Panc1 (cell line): ENCODE results near the gene KMT2B.

ENCODE experiments used
- CTCF ChIP-seq: fragments of 450-650 bp; IDR thresholded peaks from 2 replicates; pipeline ENCODE4 v1.5.1; 2017; ENCODE audit warnings: mild to moderate bottlenecking
- POLR2AphosphoS5 ChIP-seq: IDR thresholded peaks from 2 replicates; pipeline ENCODE4 v1.6.1; 2012; ENCODE audit warnings: mild to moderate bottlenecking, low read depth, low read length, moderate library complexity
- REST ChIP-seq, 2 experiments: IDR thresholded peaks; 2 replicates each; pipeline ENCODE4 v1.6.1; 2011 to 2012; ENCODE audit warnings: low read depth in 2 of 2, control low read depth in 1 of 2, low read length in 1 of 2, mild to moderate bottlenecking in 1 of 2, moderate library complexity in 1 of 2; ENCODE audit not compliant: insufficient read depth in 1 of 2

GRCh38 chr19:35784503-35785338, 66.9 kb downstream of the KMT2B start:
- TF ChIP-seq CTCF (no peak), POLR2AphosphoS5 (no peak), REST (IDR thresholded peaks at IDR 0.05; ENCODE audit: insufficient read depth in 1 of 2, low read depth in 2 of 2, low read length in 1 of 2) (no peak)
